ENCODE measurements around the gene CASD1. TPM values are rescaled to one million over a fixed set of nuclear protein-coding genes. Genes with fewer than 3 reads are reported as not detected.

Gene CASD1
- total RNA-seq, 1 donor from 2014 or later = 13.0 TPM

- H3K79me2 ChIP-seq (ENCODE audit: insufficient read depth, low read length) = peaks cover 48% of the 10 kb centered on the region
- Mint-ChIP-seq H3K4me3 (ENCODE audit: unreplicated experiment) (no peak overlapping the region), H3K4me1 (ENCODE audit: low read depth, unreplicated experiment) (peaks cover 23% of the 10 kb centered on the region), H3K27me3 (ENCODE audit: low read depth, unreplicated experiment) (no peaks in the 10 kb centered on the region), H3K36me3 (ENCODE audit: low read depth, unreplicated experiment) (peaks cover 2% of the 10 kb centered on the region), H3K27ac (ENCODE audit: unreplicated experiment) (no peak overlapping the region), H3K9me3 (ENCODE audit: unreplicated experiment) (no peaks in the 10 kb centered on the region)
- no peak overlapping the region for H3K9ac ChIP-seq (ENCODE audit: low read length)
- TF ChIP-seq EZH2 (IDR thresholded peaks at IDR 0.05; ENCODE audit: insufficient read depth, low read length) (no peak), CTCF (IDR thresholded peaks at IDR 0.05; ENCODE audit: insufficient read depth, low read depth, low read length) (no peak)
- H3K9me3 ChIP-seq (ENCODE audit: insufficient read depth, low read depth, low read length) = no peaks in the 10 kb centered on the region
- H3K4me3 ChIP-seq (ENCODE audit: insufficient read depth, low read depth, low read length) = no peak overlapping the region
- H4K20me1 ChIP-seq (ENCODE audit: insufficient read depth, low read length) = peaks cover 12% of the 10 kb centered on the region
- no peaks in the 10 kb centered on the region for H3K27me3 ChIP-seq (ENCODE audit: insufficient read depth, low read length)
- no peak overlapping the region for H2AFZ ChIP-seq (ENCODE audit: low read depth, low read length)
- peaks cover 14% of the 10 kb centered on the region for H3K4me1 ChIP-seq (ENCODE audit: insufficient read depth, low read length)
- no peaks in the 10 kb centered on the region for H3K36me3 ChIP-seq (ENCODE audit: insufficient read depth, low read length)
- no peak overlapping the region for H3K4me2 ChIP-seq (ENCODE audit: low read length)
- no peak for DNase-seq (ENCODE audit: low read depth)
- no peak overlapping the region for H3K27ac ChIP-seq (ENCODE audit: low read depth, low read length)
- FAIRE-seq = no peak
Measured at GRCh38 chr7:94514140-94514889, 4.7 kb downstream of the CASD1 start.

GRCh38 chr7:94514917-94515316 lies 5.3 kb downstream of the CASD1 start:
- Mint-ChIP-seq H3K9me3 (ENCODE audit: unreplicated experiment) (no peaks in the 10 kb centered on the region), H3K36me3 (ENCODE audit: low read depth, unreplicated experiment) (peaks cover 2% of the 10 kb centered on the region), H3K4me3 (ENCODE audit: unreplicated experiment) (no peak overlapping the region), H3K27ac (ENCODE audit: unreplicated experiment) (no peak overlapping the region), H3K4me1 (ENCODE audit: low read depth, unreplicated experiment) (peaks cover 23% of the 10 kb centered on the region), H3K27me3 (ENCODE audit: low read depth, unreplicated experiment) (no peaks in the 10 kb centered on the region)
- Histone ChIP-seq H3K27ac (ENCODE audit: low read depth, low read length) (no peak overlapping the region), H3K36me3 (ENCODE audit: insufficient read depth, low read length) (no peaks in the 10 kb centered on the region), H4K20me1 (ENCODE audit: insufficient read depth, low read length) (peaks cover 12% of the 10 kb centered on the region), H3K9ac (ENCODE audit: low read length) (no peak overlapping the region), H3K4me1 (ENCODE audit: insufficient read depth, low read length) (peaks cover 14% of the 10 kb centered on the region), H3K27me3 (ENCODE audit: insufficient read depth, low read length) (no peaks in the 10 kb centered on the region), H3K4me3 (ENCODE audit: insufficient read depth, low read depth, low read length) (no peak overlapping the region), H3K79me2 (ENCODE audit: insufficient read depth, low read length) (peaks cover 48% of the 10 kb centered on the region), H3K4me2 (ENCODE audit: low read length) (no peak overlapping the region), H2AFZ (ENCODE audit: low read depth, low read length) (no peak overlapping the region), H3K9me3 (ENCODE audit: insufficient read depth, low read depth, low read length) (no peaks in the 10 kb centered on the region)
- FAIRE-seq (no peak), DNase-seq (ENCODE audit: low read depth) (no peak)
- TF ChIP-seq CTCF (IDR thresholded peaks at IDR 0.05; ENCODE audit: insufficient read depth, low read depth, low read length) (no peak), EZH2 (IDR thresholded peaks at IDR 0.05; ENCODE audit: insufficient read depth, low read length) (no peak)

GRCh38 chr7:94525923-94526322 lies 16.3 kb downstream of the CASD1 start:
- no peak overlapping the region for H3K27ac Mint-ChIP-seq (ENCODE audit: unreplicated experiment)
- no peaks in the 10 kb centered on the region for H3K36me3 ChIP-seq (ENCODE audit: insufficient read depth, low read length)

More at GRCh38 chr7:94525923-94526322, 16.3 kb downstream of the CASD1 start:
- no peaks in the 10 kb centered on the region for H3K27me3 Mint-ChIP-seq (ENCODE audit: low read depth, unreplicated experiment)
- no peaks in the 10 kb centered on the region for H3K4me1 Mint-ChIP-seq (ENCODE audit: low read depth, unreplicated experiment)
- H3K4me3 Mint-ChIP-seq (ENCODE audit: unreplicated experiment) = no peak overlapping the region
- TF ChIP-seq EZH2 (IDR thresholded peaks at IDR 0.05; ENCODE audit: insufficient read depth, low read length) (no peak), CTCF (IDR thresholded peaks at IDR 0.05; ENCODE audit: insufficient read depth, low read depth, low read length) (no peak)
- DNase-seq (ENCODE audit: low read depth) (no peak), FAIRE-seq (no peak)
- H3K27me3 ChIP-seq (ENCODE audit: insufficient read depth, low read length) = no peaks in the 10 kb centered on the region
- H3K36me3 Mint-ChIP-seq (ENCODE audit: low read depth, unreplicated experiment) = peaks cover 2% of the 10 kb centered on the region
- H3K9me3 Mint-ChIP-seq (ENCODE audit: unreplicated experiment) = no peaks in the 10 kb centered on the region
- H3K79me2 ChIP-seq (ENCODE audit: insufficient read depth, low read length) = no peaks in the 10 kb centered on the region
- H3K9ac ChIP-seq (ENCODE audit: low read length) = no peak overlapping the region
- no peak overlapping the region for H3K4me3 ChIP-seq (ENCODE audit: insufficient read depth, low read depth, low read length)
- H3K9me3 ChIP-seq (ENCODE audit: insufficient read depth, low read depth, low read length) = no peaks in the 10 kb centered on the region
- no peaks in the 10 kb centered on the region for H3K4me1 ChIP-seq (ENCODE audit: insufficient read depth, low read length)
- H3K4me2 ChIP-seq (ENCODE audit: low read length) = no peak overlapping the region
- H4K20me1 ChIP-seq (ENCODE audit: insufficient read depth, low read length) = no peaks in the 10 kb centered on the region
- H2AFZ ChIP-seq (ENCODE audit: low read depth, low read length) = no peak overlapping the region
- no peak overlapping the region for H3K27ac ChIP-seq (ENCODE audit: low read depth, low read length)
